Lower lobe of right lung (tissue), 2 donors: ENCODE measurements around the gene ORMDL2. TPM values are rescaled to one million over a fixed set of nuclear protein-coding genes. Genes with fewer than 3 reads are reported as not detected.
"Not testable (repeated sequence)": the region's sequence is repeated elsewhere in the genome, so short reads cannot be mapped to it uniquely, and the experiment has no call there.

Experiments used
- ATAC-seq, 2 donors: fragments of 200-7000 bp; cut with Tn5 transposase; one replicate each; pipeline ENCODE4 v1.9.1; 2020 to 2022; ENCODE audit warnings: mild to moderate bottlenecking in 2 of 2, moderate library complexity in 2 of 2
- DNase-seq: peaks from one replicate; pipeline ENCODE4 v3.0.0-alpha.2; 2020
- H3K27ac ChIP-seq: fragments of 200-600 bp; one replicate; pipeline ENCODE4 v1.8.0; 2022
- H3K27me3 ChIP-seq: fragments of 200-600 bp; one replicate; pipeline ENCODE4 v1.8.0; 2022; ENCODE audit warnings: low read depth
- H3K36me3 ChIP-seq: fragments of 200-600 bp; one replicate; pipeline ENCODE4 v1.8.0; 2022; ENCODE audit warnings: mild to moderate bottlenecking
- H3K4me1 ChIP-seq: fragments of 200-600 bp; one replicate; pipeline ENCODE4 v1.8.0; 2022
- H3K4me3 ChIP-seq: fragments of 200-600 bp; one replicate; pipeline ENCODE4 v1.8.0; 2022; ENCODE audit warnings: mild to moderate bottlenecking
- H3K9me3 ChIP-seq: fragments of 200-600 bp; one replicate; pipeline ENCODE4 v1.8.0; 2022
- CTCF ChIP-seq: fragments of 200-600 bp; IDR thresholded peaks from one replicate; pipeline ENCODE4 v1.8.0; 2022; ENCODE audit warnings: antibody characterized with exemption, mild to moderate bottlenecking
- intact Hi-C: fragments of 100-400 bp; cut with DNase I; formaldehyde crosslinking; loops from one replicate; pipeline ENCODE4 v1.11.0; 2022
- total RNA-seq: library from RNA; stranded (reverse); fragmentation: NEBNext Ultra II Directional; extraction: Animal tissue kit (Norgen Biotek cat#: 25700); gene quantifications from one replicate; pipeline ENCODE4 v1.2.1, GENCODE V29; 2021
- donor health status: DM: no; HTN: yes; CAD: no; lungs with severe emphysema.

Gene ORMDL2
- total RNA-seq, 1 donor from 2014 or later: 49.6 TPM

- Histone ChIP-seq H3K4me3 (peak overlapping the region; percentile 93), H3K36me3 (peaks cover 21% of the 10 kb centered on the region), H3K27me3 (no peaks in the 10 kb centered on the region), H3K4me1 (peaks cover 41% of the 10 kb centered on the region), H3K9me3 (no peaks in the 10 kb centered on the region), H3K27ac (peak overlapping the region; percentile 94)
- no peak for ATAC-seq
- intact Hi-C loops: no loop called here
- no peak for TF ChIP-seq CTCF
- DNase-seq: no peak
Measured at GRCh38 chr12:55831447-55831815, 13.6 kb downstream of the ORMDL2 start.

- intact Hi-C loops: no loop called here
- Histone ChIP-seq H3K9me3 (no peaks in the 10 kb centered on the region), H3K4me3 (no peak overlapping the region), H3K27ac (no peak overlapping the region), H3K27me3 (no peaks in the 10 kb centered on the region), H3K4me1 (peaks cover 25% of the 10 kb centered on the region), H3K36me3 (peaks cover 20% of the 10 kb centered on the region)
- no peak for DNase-seq
- TF ChIP-seq CTCF: no peak
- no peak for ATAC-seq
Measured at GRCh38 chr12:55833056-55833455, 15.2 kb downstream of the ORMDL2 start.

- DNase-seq, H3K9me3 ChIP-seq, intact Hi-C loops, H3K4me3 ChIP-seq, ATAC-seq, H3K27ac ChIP-seq, H3K27me3 ChIP-seq: not testable (repeated sequence)
- Histone ChIP-seq H3K36me3 (peaks cover 20% of the 10 kb centered on the region), H3K4me1 (peaks cover 15% of the 10 kb centered on the region)
Measured at GRCh38 chr12:55834400-55834799, 16.6 kb downstream of the ORMDL2 start.

DNA sequence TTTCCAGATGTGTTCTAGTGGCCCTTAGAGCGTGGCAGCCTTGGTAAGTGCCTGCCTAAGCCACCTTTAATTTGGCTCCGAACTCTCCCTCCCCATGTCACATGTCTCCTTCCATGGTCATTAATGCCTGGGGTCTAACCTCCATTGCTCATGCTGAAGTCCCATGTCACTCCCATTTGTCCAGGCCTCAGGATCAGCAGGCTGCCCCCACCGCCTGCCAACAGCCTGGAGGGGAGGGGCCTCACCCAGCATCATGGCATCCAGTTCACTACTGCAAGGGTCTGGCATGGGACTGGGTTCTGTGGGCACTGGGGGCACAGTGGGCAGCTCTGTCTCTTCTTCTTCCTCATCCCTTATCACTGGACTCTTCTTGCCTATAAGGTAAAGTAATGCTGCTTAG is 20.5 kb downstream of the ORMDL2 start:
- H3K4me3 ChIP-seq: no peak overlapping the region
- H3K9me3 ChIP-seq: no peaks in the 10 kb centered on the region
- no peak for ATAC-seq
- no peak for DNase-seq
- no peak overlapping the region for H3K27ac ChIP-seq
- no peaks in the 10 kb centered on the region for H3K27me3 ChIP-seq
- intact Hi-C loops: no loop called here
- peaks cover 7% of the 10 kb centered on the region for H3K4me1 ChIP-seq
- H3K36me3 ChIP-seq: peaks cover 16% of the 10 kb centered on the region
- TF ChIP-seq CTCF: no peak

DNA sequence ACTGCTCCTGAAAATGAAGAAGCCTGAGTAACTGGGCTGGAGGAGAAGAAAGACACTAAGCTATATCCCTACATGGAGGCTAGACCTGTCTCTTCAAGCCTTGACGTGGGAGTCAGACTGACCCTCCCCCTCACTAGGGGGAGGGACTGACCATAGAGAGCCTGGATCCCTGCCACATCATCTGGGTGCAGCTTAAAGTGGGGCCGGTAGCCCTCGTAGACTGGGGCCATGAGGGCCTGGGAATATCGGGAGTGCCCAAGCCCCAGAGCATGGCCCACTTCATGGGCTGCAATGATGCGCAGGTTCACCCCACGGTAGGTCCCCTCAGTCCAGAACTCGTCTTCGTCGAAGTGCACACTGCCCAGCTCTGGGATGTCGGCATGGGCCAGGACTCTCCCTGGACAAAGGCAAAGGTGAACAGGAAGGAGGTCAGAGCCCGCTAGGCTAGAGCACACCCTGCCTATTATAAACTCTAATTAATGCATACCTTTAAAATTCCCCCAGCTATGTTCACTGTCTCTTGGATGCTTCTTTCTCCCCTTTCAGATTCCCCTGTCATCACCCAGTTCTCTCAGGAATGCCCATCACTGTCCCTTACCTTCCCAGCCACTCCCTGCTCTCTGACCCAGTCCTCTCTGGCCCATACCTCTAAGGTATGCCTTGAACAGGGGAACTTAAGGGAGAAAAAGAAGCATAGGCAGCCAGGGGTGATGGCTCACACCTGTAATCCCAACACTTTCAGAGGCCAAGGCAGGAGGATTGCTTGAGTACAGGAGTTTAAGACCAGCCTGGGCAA is 21.7 kb downstream of the ORMDL2 start:
- Histone ChIP-seq H3K27me3 (no peaks in the 10 kb centered on the region), H3K4me1 (peaks cover 9% of the 10 kb centered on the region), H3K4me3 (no peak overlapping the region), H3K9me3 (no peaks in the 10 kb centered on the region), H3K36me3 (peaks cover 15% of the 10 kb centered on the region), H3K27ac (no peak overlapping the region)
- intact Hi-C loops: no loop called here
- DNase-seq (no peak), ATAC-seq (peak in 1 of 2 donors; percentile 4)
- TF ChIP-seq CTCF: no peak

GRCh38 chr12:55840581-55841351 is 22.9 kb downstream of the ORMDL2 start:
- intact Hi-C loops: no loop called here
- TF ChIP-seq CTCF: no peak
- DNase-seq (no peak), ATAC-seq (no peak)
- H3K4me1 ChIP-seq: peaks cover 9% of the 10 kb centered on the region
- H3K36me3 ChIP-seq: peaks cover 6% of the 10 kb centered on the region
- H3K9me3 ChIP-seq: no peaks in the 10 kb centered on the region
- no peak overlapping the region for H3K27ac ChIP-seq
- no peak overlapping the region for H3K4me3 ChIP-seq
- no peaks in the 10 kb centered on the region for H3K27me3 ChIP-seq
